Effector memory CD4-positive, alpha-beta T cell (primary cell): Measurements from ENCODE around the gene CADPS.

ENCODE experiments used
- DNase-seq, 3 donors: peaks; one replicate each; pipeline ENCODE4 v3.0.0-alpha.2; 2020
- H3K27ac ChIP-seq: 2 replicates; pipeline ENCODE4 v1.7.0; 2013; ENCODE audit warnings: mild to moderate bottlenecking, low read length, moderate library complexity; ENCODE audit not compliant: insufficient read depth, poor library complexity, severe bottlenecking
- H3K27me3 ChIP-seq: replicated peaks from 2 replicates; pipeline ENCODE4 v1.7.0; 2013; ENCODE audit warnings: mild to moderate bottlenecking, low read length; ENCODE audit not compliant: insufficient read depth, control insufficient read depth, poor library complexity, severe bottlenecking
- H3K36me3 ChIP-seq: 2 replicates; pipeline ENCODE4 v1.7.0; 2013; ENCODE audit warnings: mild to moderate bottlenecking, low read length, moderate library complexity; ENCODE audit not compliant: control insufficient read depth, insufficient read depth
- H3K4me1 ChIP-seq: 2 replicates; pipeline ENCODE4 v1.7.0; 2013; ENCODE audit warnings: low read length, mild to moderate bottlenecking; ENCODE audit not compliant: control insufficient read depth, insufficient read depth, poor library complexity, severe bottlenecking
- H3K4me3 ChIP-seq: 2 replicates; pipeline ENCODE4 v1.7.0; 2013; ENCODE audit warnings: low read length, low read depth, mild to moderate bottlenecking; ENCODE audit not compliant: insufficient read depth, poor library complexity, severe bottlenecking
- H3K9me3 ChIP-seq: 2 replicates; pipeline ENCODE4 v1.7.0; 2013; ENCODE audit warnings: mild to moderate bottlenecking, low read length, moderate library complexity; ENCODE audit not compliant: control insufficient read depth

Gene CADPS

DNA sequence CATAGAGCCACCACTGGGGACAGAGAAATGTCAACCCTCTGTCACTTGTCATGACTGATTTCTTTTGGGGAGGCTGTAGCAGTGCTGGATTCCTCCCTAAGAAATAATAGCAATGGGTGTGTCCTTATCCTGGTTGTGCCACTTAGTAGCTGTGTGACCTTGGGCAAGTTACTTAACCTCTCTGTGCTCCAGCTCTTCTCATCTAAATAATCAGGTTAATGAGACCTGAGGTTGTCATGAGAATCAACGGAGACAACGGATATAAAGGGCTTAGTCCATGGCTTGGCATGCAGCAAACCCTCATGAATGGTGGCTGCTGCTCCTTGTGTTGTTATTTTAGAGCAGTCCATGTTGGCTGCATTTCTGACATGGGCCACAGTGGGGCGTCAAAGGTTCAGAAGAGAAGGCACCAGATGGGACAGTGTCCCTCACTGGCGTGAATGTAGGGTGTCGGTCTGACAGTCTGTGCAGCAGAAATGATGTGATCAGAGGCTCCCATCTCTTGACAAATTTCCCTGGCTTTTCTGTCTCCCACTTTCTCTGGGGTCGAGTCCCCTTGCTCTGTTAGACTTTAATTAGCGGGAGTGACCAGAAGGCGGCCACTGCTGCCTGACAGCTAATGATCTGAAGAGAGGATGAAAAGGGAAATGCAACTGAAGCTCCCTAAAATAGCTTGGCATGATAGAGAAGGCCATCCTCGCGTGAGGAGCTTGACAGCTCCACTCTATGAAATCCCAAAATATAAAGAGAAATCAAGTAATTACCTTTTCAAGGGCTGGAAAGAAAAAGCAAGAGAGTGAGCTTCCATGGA is 209.4 kb downstream of the CADPS start:
- Histone ChIP-seq H3K9me3 (no peaks in the 10 kb centered on the region), H3K4me1 (no peaks in the 10 kb centered on the region), H3K4me3 (no peak overlapping the region), H3K27me3 (no peaks in the 10 kb centered on the region), H3K27ac (no peak overlapping the region), H3K36me3 (no peaks in the 10 kb centered on the region)
- no peak for DNase-seq

DNA sequence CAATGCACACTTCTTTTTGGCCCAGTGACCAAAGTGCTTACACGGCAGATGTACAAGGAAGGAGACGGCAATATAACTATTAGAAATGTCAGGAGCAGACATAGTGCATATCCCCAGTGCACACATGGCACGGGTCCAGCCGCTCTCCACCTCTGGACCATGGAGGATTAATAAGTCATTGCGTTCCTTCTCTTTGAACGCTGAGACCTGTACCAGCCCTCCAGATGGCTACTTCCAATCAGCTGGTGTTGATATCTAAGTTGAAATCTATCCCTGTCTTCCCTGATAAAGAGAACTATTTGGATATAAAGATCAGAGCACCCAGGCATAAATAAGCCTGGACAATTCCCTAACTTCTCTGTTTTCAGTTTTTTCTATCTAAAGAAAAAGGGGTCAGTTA is 212.5 kb downstream of the CADPS start:
- Histone ChIP-seq H3K4me1 (no peaks in the 10 kb centered on the region), H3K9me3 (no peaks in the 10 kb centered on the region), H3K4me3 (no peak overlapping the region), H3K36me3 (no peaks in the 10 kb centered on the region), H3K27ac (no peak overlapping the region), H3K27me3 (no peaks in the 10 kb centered on the region)
- DNase-seq, result no peak

DNA sequence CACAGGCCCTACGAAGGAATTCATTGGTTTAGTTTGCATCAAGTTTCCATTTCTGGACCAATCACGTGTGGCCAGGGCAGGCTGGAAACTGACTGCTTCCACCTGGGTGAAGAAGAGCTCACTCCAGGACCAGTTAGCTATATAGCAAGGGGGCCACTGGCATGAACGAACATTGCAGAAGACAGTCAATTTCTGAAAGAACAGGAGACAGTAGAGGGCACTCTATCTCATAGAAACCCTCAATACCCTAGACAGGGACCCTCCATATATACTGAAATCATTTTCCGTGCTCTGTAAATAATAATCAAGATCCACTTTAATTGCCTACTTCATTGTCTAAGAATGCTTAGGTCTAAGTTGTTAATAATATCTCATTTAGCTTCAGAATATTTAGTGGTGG is 215.6 kb downstream of the CADPS start:
- Histone ChIP-seq H3K4me3 (no peak overlapping the region), H3K4me1 (no peaks in the 10 kb centered on the region), H3K27ac (no peak overlapping the region), H3K9me3 (no peaks in the 10 kb centered on the region), H3K27me3 (no peaks in the 10 kb centered on the region), H3K36me3 (no peaks in the 10 kb centered on the region)
- no peak for DNase-seq

DNA sequence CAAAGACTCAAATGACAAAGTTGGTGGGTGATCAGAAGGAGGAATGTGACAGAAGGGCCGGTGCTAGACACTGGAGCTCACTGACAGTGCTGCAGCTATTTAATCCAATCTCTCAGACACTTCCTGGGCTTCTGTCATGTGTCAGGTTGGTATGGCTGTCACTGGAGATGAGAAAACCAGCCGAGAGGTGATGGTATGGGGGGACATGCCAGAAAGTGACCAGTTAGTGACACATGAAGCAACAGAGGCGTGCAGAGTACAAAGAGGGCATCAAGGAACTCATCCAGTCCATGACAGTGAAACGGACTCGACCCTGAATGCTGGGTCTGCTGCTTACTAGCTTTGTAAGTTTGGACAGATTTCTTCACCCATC is 219.5 kb downstream of the CADPS start:
- Histone ChIP-seq H3K27ac (no peak overlapping the region), H3K9me3 (no peaks in the 10 kb centered on the region), H3K27me3 (no peaks in the 10 kb centered on the region), H3K4me1 (no peaks in the 10 kb centered on the region), H3K36me3 (no peaks in the 10 kb centered on the region), H3K4me3 (no peak overlapping the region)
- no peak for DNase-seq

DNA sequence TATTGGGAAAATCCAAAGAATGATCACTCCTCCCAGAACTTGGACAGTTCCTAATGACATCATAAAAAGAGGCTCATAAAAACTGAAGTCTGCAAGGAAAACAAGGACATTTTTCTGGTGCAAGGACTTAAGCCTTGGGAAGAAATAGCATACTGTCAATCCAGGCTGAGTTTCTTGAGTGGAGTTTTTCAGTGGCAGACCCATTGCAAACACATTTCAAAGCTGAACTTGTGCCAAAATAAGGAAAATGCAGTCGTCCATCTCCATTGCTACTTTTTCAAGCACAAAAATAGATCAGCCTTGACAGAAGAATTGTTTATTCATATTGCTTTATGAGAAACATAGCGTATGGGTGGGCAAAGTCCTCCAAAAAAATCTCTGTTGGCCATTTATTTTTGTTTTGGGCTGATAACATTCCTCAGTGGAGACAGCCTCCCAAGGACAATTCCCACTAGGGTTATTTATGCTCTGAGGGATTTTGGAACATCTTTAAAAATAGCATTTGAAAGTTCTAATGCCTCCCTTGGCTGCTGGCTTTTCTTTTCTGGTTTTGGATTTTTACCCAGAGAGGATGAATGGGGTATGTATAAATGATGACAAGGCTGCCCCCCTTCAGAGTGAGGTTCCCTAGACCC is 220.0 kb downstream of the CADPS start:
- Histone ChIP-seq H3K27me3 (no peaks in the 10 kb centered on the region), H3K4me1 (no peaks in the 10 kb centered on the region), H3K9me3 (no peaks in the 10 kb centered on the region), H3K4me3 (no peak overlapping the region), H3K36me3 (no peaks in the 10 kb centered on the region), H3K27ac (no peak overlapping the region)
- no peak for DNase-seq

DNA sequence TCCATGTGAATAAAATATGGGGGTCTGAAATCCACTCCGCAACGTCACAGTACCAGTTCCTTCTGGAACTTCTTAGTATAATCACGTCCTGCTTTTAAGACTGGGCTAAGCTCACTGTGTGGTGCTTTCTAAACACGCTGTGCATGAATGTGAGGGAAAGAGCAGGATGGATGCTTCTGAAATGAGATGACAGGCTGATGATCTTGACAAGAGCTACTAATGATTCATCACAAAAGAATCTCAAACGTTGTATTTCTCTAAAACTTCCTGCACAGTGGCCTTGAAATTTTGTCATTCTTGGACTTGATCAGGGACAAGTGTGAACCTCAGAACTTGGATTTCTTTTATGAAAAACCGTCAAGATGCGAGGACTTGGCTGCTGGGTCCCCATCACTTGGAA is 221.4 kb downstream of the CADPS start:
- Histone ChIP-seq H3K36me3 (no peaks in the 10 kb centered on the region), H3K4me1 (no peaks in the 10 kb centered on the region), H3K4me3 (no peak overlapping the region), H3K27ac (no peak overlapping the region), H3K27me3 (no peaks in the 10 kb centered on the region), H3K9me3 (no peaks in the 10 kb centered on the region)
- DNase-seq, result no peak

DNA sequence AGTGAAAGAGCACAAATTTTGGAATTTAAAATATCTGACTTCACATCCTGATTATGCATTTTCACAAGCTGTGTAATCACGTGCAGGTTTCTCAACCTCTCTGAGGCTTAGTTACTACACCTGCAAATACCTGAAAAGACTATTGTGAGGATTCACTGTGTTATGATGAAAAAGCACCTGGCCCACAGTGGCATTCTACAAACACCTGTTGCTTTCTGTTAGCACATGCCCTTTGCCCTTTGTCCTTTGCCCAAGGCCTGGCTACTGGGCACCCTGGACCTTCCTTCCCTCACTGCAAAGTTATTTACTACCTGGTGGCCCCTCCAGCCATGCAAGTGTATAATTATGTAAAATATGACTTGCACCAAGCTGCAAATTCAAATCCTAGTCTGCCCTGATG is 227.5 kb downstream of the CADPS start:
- H3K27ac ChIP-seq, result no peak overlapping the region
- H3K4me1 ChIP-seq, result no peaks in the 10 kb centered on the region
- H3K36me3 ChIP-seq, result no peaks in the 10 kb centered on the region
- DNase-seq, result no peak
- H3K4me3 ChIP-seq, result no peak overlapping the region
- H3K27me3 ChIP-seq, result no peaks in the 10 kb centered on the region
- H3K9me3 ChIP-seq, result no peaks in the 10 kb centered on the region

DNA sequence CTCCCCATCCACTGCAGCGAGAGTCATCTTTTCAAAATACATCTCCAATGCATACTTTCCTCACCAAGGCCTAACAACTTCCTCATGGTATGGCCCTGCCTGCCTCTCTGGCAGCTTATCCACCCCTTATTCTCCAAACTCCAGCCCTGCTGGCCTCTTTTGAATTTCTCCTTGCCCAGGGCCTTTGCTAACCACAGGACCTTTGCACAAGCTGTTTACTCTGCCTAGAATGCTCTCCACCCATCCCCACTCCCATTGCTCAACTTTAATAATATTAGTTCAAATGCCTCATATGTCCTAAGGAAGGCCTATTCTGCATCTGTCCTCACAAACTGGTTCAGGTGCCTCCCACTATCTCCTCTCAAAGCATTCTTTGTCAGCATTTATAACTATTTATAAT is 230.7 kb downstream of the CADPS start:
- no peak overlapping the region for H3K27ac ChIP-seq
- H3K4me3 ChIP-seq, result no peak overlapping the region
- no peaks in the 10 kb centered on the region for H3K27me3 ChIP-seq
- no peaks in the 10 kb centered on the region for H3K36me3 ChIP-seq
- H3K4me1 ChIP-seq, result no peaks in the 10 kb centered on the region
- no peak for DNase-seq
- no peaks in the 10 kb centered on the region for H3K9me3 ChIP-seq

DNA sequence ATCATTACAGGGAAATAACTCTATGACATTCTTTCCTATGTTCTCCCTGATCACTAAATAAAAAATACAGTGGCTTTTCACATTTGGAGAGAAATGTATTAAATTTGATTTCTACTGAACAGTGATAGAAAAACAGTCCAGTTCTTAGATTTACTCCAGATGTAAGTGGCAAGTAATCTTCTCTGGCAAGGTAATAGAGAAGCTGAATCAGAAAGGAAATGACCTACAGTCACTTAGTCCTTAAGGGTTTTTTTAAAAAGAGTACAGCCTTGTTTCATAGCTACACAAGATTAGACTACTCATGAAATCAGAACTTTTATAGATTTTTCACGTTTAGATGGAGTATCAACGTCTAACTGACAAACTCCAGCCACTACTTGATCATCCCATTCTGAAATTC is 236.9 kb downstream of the CADPS start:
- H3K36me3 ChIP-seq, result no peaks in the 10 kb centered on the region
- H3K4me1 ChIP-seq, result no peaks in the 10 kb centered on the region
- H3K27ac ChIP-seq, result no peak overlapping the region
- DNase-seq, result no peak
- no peak overlapping the region for H3K4me3 ChIP-seq
- no peaks in the 10 kb centered on the region for H3K27me3 ChIP-seq
- H3K9me3 ChIP-seq, result no peaks in the 10 kb centered on the region

DNA sequence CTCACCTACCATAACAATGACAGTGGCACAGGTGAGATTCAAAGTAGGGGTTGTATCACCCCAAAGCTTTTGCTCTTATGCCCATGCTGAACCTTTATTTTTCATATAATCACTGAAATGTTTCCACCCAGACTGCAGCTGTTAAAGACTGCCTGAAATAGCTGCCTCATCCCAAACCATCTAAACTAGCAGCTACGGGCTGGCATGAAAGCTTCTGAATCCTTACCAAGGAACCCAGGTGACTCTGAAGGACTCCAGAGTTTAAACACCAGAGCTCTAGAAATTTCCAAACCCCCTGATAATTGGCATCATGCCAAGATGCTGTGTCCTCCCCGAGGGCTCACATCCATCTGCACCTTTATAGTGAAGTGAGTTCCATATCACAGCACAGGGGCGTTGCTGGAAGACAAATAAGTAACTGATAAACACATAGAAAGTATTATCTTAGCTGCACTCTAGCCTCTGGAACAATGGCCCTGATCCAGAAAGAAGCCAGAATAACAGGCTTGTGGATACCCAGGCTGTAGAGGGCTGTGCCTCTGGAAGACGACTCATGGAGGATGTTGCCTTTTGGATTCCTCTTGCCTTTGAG is 238.9 kb downstream of the CADPS start:
- Histone ChIP-seq H3K36me3 (no peaks in the 10 kb centered on the region), H3K9me3 (no peaks in the 10 kb centered on the region), H3K27me3 (no peaks in the 10 kb centered on the region), H3K4me1 (no peaks in the 10 kb centered on the region), H3K27ac (no peak overlapping the region), H3K4me3 (no peak overlapping the region)
- no peak for DNase-seq
